Left ventricle myocardium inferior (tissue), 1 donor: ENCODE data around the gene EFNA1. TPM values are rescaled to one million over a fixed set of nuclear protein-coding genes. Genes with fewer than 3 reads are reported as not detected.

Experiments used
- DNase-seq: peaks from one replicate; pipeline ENCODE4 v3.0.0-alpha.2; 2020
- H3K27ac ChIP-seq: fragments of 200-600 bp; replicated peaks from 2 replicates; pipeline ENCODE4 v1.8.0; 2021
- H3K27me3 ChIP-seq: fragments of 200-600 bp; 2 replicates; pipeline ENCODE4 v1.8.0; 2021; ENCODE audit warnings: low read depth
- H3K36me3 ChIP-seq: fragments of 200-600 bp; 2 replicates; pipeline ENCODE4 v1.8.0; 2021
- H3K4me1 ChIP-seq: fragments of 200-600 bp; 2 replicates; pipeline ENCODE4 v1.8.0; 2021
- H3K4me3 ChIP-seq: fragments of 200-600 bp; 2 replicates; pipeline ENCODE4 v1.8.0; 2021; ENCODE audit warnings: mild to moderate bottlenecking, moderate library complexity
- H3K9me3 ChIP-seq: fragments of 200-600 bp; replicated peaks from 2 replicates; pipeline ENCODE4 v1.8.0; 2021
- CTCF ChIP-seq: fragments of 200-600 bp; IDR thresholded peaks from 2 replicates; pipeline ENCODE4 v1.8.0; 2021; ENCODE audit warnings: antibody characterized with exemption, mild to moderate bottlenecking, borderline replicate concordance
- intact Hi-C: fragments of 100-400 bp; cut with micrococcal nuclease; formaldehyde crosslinking; loops from one replicate; pipeline ENCODE4 v1.11.0; 2022
- total RNA-seq: library from RNA; stranded (reverse); fragmentation: NEBNext Ultra II Directional; extraction: Animal tissue kit (Norgen Biotek cat#: 25700); gene quantifications from one replicate; pipeline ENCODE4 v1.2.1, GENCODE V29; 2021
- donor health status: DM: no; HTN: yes; CAD: no; lungs with severe emphysema.

EFNA1 gene
- total RNA-seq, 1 donor from 2014 or later = 42.9 TPM

GRCh38 chr1:155181371-155182051, 53.8 kb downstream of the EFNA1 start:
- no peak for TF ChIP-seq CTCF
- intact Hi-C loops = no loop called here
- Histone ChIP-seq H3K9me3 (no peaks in the 10 kb centered on the region), H3K27ac (no peak overlapping the region), H3K27me3 (no peaks in the 10 kb centered on the region), H3K4me1 (peaks cover 21% of the 10 kb centered on the region), H3K36me3 (no peaks in the 10 kb centered on the region), H3K4me3 (no peak overlapping the region)
- DNase-seq = no peak

- Histone ChIP-seq H3K27me3 (no peaks in the 10 kb centered on the region), H3K36me3 (no peaks in the 10 kb centered on the region), H3K27ac (no peak overlapping the region), H3K4me3 (no peak overlapping the region), H3K4me1 (peaks cover 16% of the 10 kb centered on the region), H3K9me3 (no peaks in the 10 kb centered on the region)
- no peak for TF ChIP-seq CTCF
- no peak for DNase-seq
- intact Hi-C loops = no loop called here
These were observed 54.4 kb downstream of the EFNA1 start for GRCh38 chr1:155182052-155182550.

GRCh38 chr1:155183775-155184221, 56.1 kb downstream of the EFNA1 start:
- no peak for TF ChIP-seq CTCF
- H3K27ac ChIP-seq = no peak overlapping the region
- intact Hi-C loops = no loop called here
- H3K36me3 ChIP-seq = no peaks in the 10 kb centered on the region
- peak; percentile 12 for DNase-seq
- peaks cover 15% of the 10 kb centered on the region for H3K4me1 ChIP-seq
- H3K9me3 ChIP-seq = no peaks in the 10 kb centered on the region
- no peak overlapping the region for H3K4me3 ChIP-seq
- no peaks in the 10 kb centered on the region for H3K27me3 ChIP-seq

GRCh38 chr1:155184351-155184811, 56.7 kb downstream of the EFNA1 start:
- no peaks in the 10 kb centered on the region for H3K27me3 ChIP-seq
- intact Hi-C loops = no loop called here
- peaks cover 15% of the 10 kb centered on the region for H3K4me1 ChIP-seq
- H3K27ac ChIP-seq = peak overlapping the region; percentile 78
- no peaks in the 10 kb centered on the region for H3K36me3 ChIP-seq
- H3K9me3 ChIP-seq = no peaks in the 10 kb centered on the region
- no peak for DNase-seq
- no peak for TF ChIP-seq CTCF
- H3K4me3 ChIP-seq = no peak overlapping the region

Other genes with a start within 250 kb of the EFNA1 start
- 46.5 TPM for gene PMVK, start 191.2 kb upstream of the EFNA1 start, total RNA-seq
- gene PBXIP1, start 171.8 kb upstream of the EFNA1 start, total RNA-seq = 52.3 TPM
- gene PYGO2, start 166.1 kb upstream of the EFNA1 start, total RNA-seq = 12.9 TPM
- gene SHC1, start 157.1 kb upstream of the EFNA1 start, total RNA-seq = 43.0 TPM
- gene CKS1B, start 153.2 kb upstream of the EFNA1 start, total RNA-seq = 17.8 TPM
- 30.1 TPM for gene FLAD1, start 144.5 kb upstream of the EFNA1 start, total RNA-seq
- gene LENEP, start 134.3 kb upstream of the EFNA1 start, total RNA-seq = not detected
- 42.8 TPM for gene ZBTB7B, start 125.1 kb upstream of the EFNA1 start, total RNA-seq
- gene DCST2, start 94.1 kb upstream of the EFNA1 start, total RNA-seq = not detected
- gene DCST1, start 94.1 kb upstream of the EFNA1 start, total RNA-seq = not detected
- gene ADAM15, start 76.6 kb upstream of the EFNA1 start, total RNA-seq = 82.1 TPM
- gene EFNA4, start 64.1 kb upstream of the EFNA1 start, total RNA-seq = 1.7 TPM
- gene EFNA3, start 49.0 kb upstream of the EFNA1 start, total RNA-seq = 0.71 TPM
- 8.2 TPM for gene SLC50A1, start 8.0 kb downstream of the EFNA1 start, total RNA-seq
- gene DPM3, start 12.7 kb downstream of the EFNA1 start, total RNA-seq = 54.5 TPM
- gene KRTCAP2, start 45.4 kb downstream of the EFNA1 start, total RNA-seq = 113 TPM
- gene TRIM46, start 46.0 kb downstream of the EFNA1 start, total RNA-seq = 0.11 TPM
- gene THBS3, start 80.0 kb downstream of the EFNA1 start, total RNA-seq = 7.2 TPM
- 18.0 TPM for gene MTX1, start 80.8 kb downstream of the EFNA1 start, total RNA-seq
- gene ENTREP3, start 127.6 kb downstream of the EFNA1 start, total RNA-seq = 13.9 TPM
- gene SCAMP3, start 134.5 kb downstream of the EFNA1 start, total RNA-seq = 57.1 TPM
- 18.1 TPM for gene CLK2, start 145.6 kb downstream of the EFNA1 start, total RNA-seq
- gene HCN3, start 149.6 kb downstream of the EFNA1 start, total RNA-seq = 1.2 TPM
- gene PKLR, start 173.6 kb downstream of the EFNA1 start, total RNA-seq = not detected
- 75.0 TPM for gene FDPS, start 181.0 kb downstream of the EFNA1 start, total RNA-seq
- gene RUSC1, start 193.0 kb downstream of the EFNA1 start, total RNA-seq = 18.0 TPM